ENCODE measurements around the gene PEX7. TPM values are rescaled to one million over a fixed set of nuclear protein-coding genes. Genes with fewer than 3 reads are reported as not detected.
"Not testable (repeated sequence)": the region's sequence is repeated elsewhere in the genome, so short reads cannot be mapped to it uniquely, and the experiment has no call there.

PEX7 gene
- total RNA-seq, 2 donors from 2014 or later = 11.3 to 12.7 TPM

- peaks cover 4% of the 10 kb centered on the region for H3K9me3 ChIP-seq
- H3K27me3 ChIP-seq = no peaks in the 10 kb centered on the region
- no peak for DNase-seq
- intact Hi-C loops (cut with DNase I) = no loop called here
- H3K27ac ChIP-seq = no peak overlapping the region
- no peaks in the 10 kb centered on the region for H3K4me1 ChIP-seq
- TF ChIP-seq CTCF (IDR thresholded peaks at IDR 0.05) = no peak
- H3K9ac ChIP-seq (ENCODE audit: low read depth in 2 of 2, low read length in 2 of 2) = no peak overlapping the region
- H3K36me3 ChIP-seq = no peaks in the 10 kb centered on the region
- H3K4me3 ChIP-seq = no peak overlapping the region
These were observed 3.8 kb downstream of the PEX7 start for GRCh38 chr6:136826216-136826615.

- Histone ChIP-seq H3K4me1 (no peaks in the 10 kb centered on the region), H3K27me3 (no peaks in the 10 kb centered on the region), H3K27ac (no peak overlapping the region), H3K9me3 (peaks cover 4% of the 10 kb centered on the region), H3K9ac (ENCODE audit: low read depth in 2 of 2, low read length in 2 of 2) (no peak overlapping the region), H3K4me3 (no peak overlapping the region), H3K36me3 (no peaks in the 10 kb centered on the region)
- no peak for TF ChIP-seq CTCF (IDR thresholded peaks at IDR 0.05)
- intact Hi-C loops (cut with DNase I) = no loop called here
- no peak for DNase-seq
These were observed 9.6 kb downstream of the PEX7 start for GRCh38 chr6:136831873-136832562.

- no peak for DNase-seq
- Histone ChIP-seq H3K27ac (no peak overlapping the region), H3K4me1 (no peaks in the 10 kb centered on the region), H3K9me3 (no peaks in the 10 kb centered on the region), H3K36me3 (no peaks in the 10 kb centered on the region), H3K27me3 (no peaks in the 10 kb centered on the region), H3K4me3 (no peak overlapping the region), H3K9ac (ENCODE audit: low read depth in 2 of 2, low read length in 2 of 2) (no peak overlapping the region)
- intact Hi-C loops (cut with DNase I) = no loop called here
- TF ChIP-seq CTCF (IDR thresholded peaks at IDR 0.05) = no peak
These were observed 18.0 kb downstream of the PEX7 start for GRCh38 chr6:136840276-136841001.

GRCh38 chr6:136843210-136843609 is 20.8 kb downstream of the PEX7 start:
- Histone ChIP-seq H3K9me3 (no peaks in the 10 kb centered on the region), H3K4me3 (no peak overlapping the region), H3K36me3 (no peaks in the 10 kb centered on the region), H3K4me1 (no peaks in the 10 kb centered on the region), H3K27ac (no peak overlapping the region), H3K27me3 (no peaks in the 10 kb centered on the region), H3K9ac (ENCODE audit: low read depth in 2 of 2, low read length in 2 of 2) (no peak overlapping the region)
- intact Hi-C loops (cut with DNase I) = no loop called here
- no peak for DNase-seq
- TF ChIP-seq CTCF (IDR thresholded peaks at IDR 0.05) = no peak

GRCh38 chr6:136846046-136846445 is 23.7 kb downstream of the PEX7 start:
- DNase-seq = peak; percentile 65

GRCh38 chr6:136846477-136846876 is 24.1 kb downstream of the PEX7 start:
- H3K27ac ChIP-seq; intact Hi-C loops (cut with DNase I); H3K36me3 ChIP-seq; H3K4me3 ChIP-seq; H3K4me1 ChIP-seq; H3K27me3 ChIP-seq; H3K9ac ChIP-seq (ENCODE audit: low read depth in 2 of 2, low read length in 2 of 2); DNase-seq; H3K9me3 ChIP-seq: not testable (repeated sequence)

More at GRCh38 chr6:136846046-136846445, 23.7 kb downstream of the PEX7 start:
- no peaks in the 10 kb centered on the region for H3K4me1 ChIP-seq
- no peak overlapping the region for H3K9ac ChIP-seq (ENCODE audit: low read depth in 2 of 2, low read length in 2 of 2)
- H3K9me3 ChIP-seq = no peaks in the 10 kb centered on the region
- H3K27ac ChIP-seq = no peak overlapping the region
- TF ChIP-seq CTCF (IDR thresholded peaks at IDR 0.05) = peak; percentile 83
- no peak overlapping the region for H3K4me3 ChIP-seq
- H3K27me3 ChIP-seq = no peaks in the 10 kb centered on the region
- intact Hi-C loops (cut with DNase I) = no loop called here
- no peaks in the 10 kb centered on the region for H3K36me3 ChIP-seq

- H3K27me3 ChIP-seq; H3K9me3 ChIP-seq; intact Hi-C loops (cut with DNase I); H3K4me1 ChIP-seq; H3K27ac ChIP-seq; H3K4me3 ChIP-seq; H3K36me3 ChIP-seq; H3K9ac ChIP-seq (ENCODE audit: low read depth in 2 of 2, low read length in 2 of 2); DNase-seq: not testable (repeated sequence)
These were observed 27.7 kb downstream of the PEX7 start for GRCh38 chr6:136849979-136850563.

All from colonic mucosa (tissue), 4 donors.